G401.6 (cell line): ENCODE measurements around the gene TEDDM1.
"Not testable (repeated sequence)": the region's sequence is repeated elsewhere in the genome, so short reads cannot be mapped to it uniquely, and the experiment has no call there.

ENCODE experiments used
- FAIRE-seq: peaks from 2 replicates; lab custom pipeline; 2012; peaks lifted over from hg19 to GRCh38; lab: Jason Lieb, UNC

The TEDDM1 gene

GRCh38 chr1:182380199-182380598, 20.3 kb downstream of the TEDDM1 start:
- FAIRE-seq, result no peak

GRCh38 chr1:182379781-182380180, 20.7 kb downstream of the TEDDM1 start:
- FAIRE-seq, result not testable (repeated sequence)

GRCh38 chr1:182376936-182377574, 23.4 kb downstream of the TEDDM1 start:
- FAIRE-seq, result no peak

GRCh38 chr1:182374101-182374834, 26.2 kb downstream of the TEDDM1 start:
- FAIRE-seq, result no peak

GRCh38 chr1:182370532-182370931, 29.9 kb downstream of the TEDDM1 start:
- FAIRE-seq, result no peak

- no peak for FAIRE-seq
Measured at GRCh38 chr1:182368903-182369302, 31.6 kb downstream of the TEDDM1 start.

- no peak for FAIRE-seq
Measured at GRCh38 chr1:182368358-182368757, 32.1 kb downstream of the TEDDM1 start.

- no peak for FAIRE-seq
Measured at GRCh38 chr1:182367926-182368325, 32.5 kb downstream of the TEDDM1 start.

- no peak for FAIRE-seq
Measured at GRCh38 chr1:182366596-182366995, 33.9 kb downstream of the TEDDM1 start.

- FAIRE-seq, result no peak
Measured at GRCh38 chr1:182359645-182360044, 40.8 kb downstream of the TEDDM1 start.

- FAIRE-seq, result no peak
Measured at GRCh38 chr1:182357913-182358312, 42.6 kb downstream of the TEDDM1 start.

GRCh38 chr1:182357171-182357570, 43.3 kb downstream of the TEDDM1 start:
- no peak for FAIRE-seq

- FAIRE-seq, result no peak
Measured at GRCh38 chr1:182355723-182356098, 44.8 kb downstream of the TEDDM1 start.

GRCh38 chr1:182351790-182352364, 48.6 kb downstream of the TEDDM1 start:
- FAIRE-seq, result no peak

GRCh38 chr1:182350839-182351238, 49.6 kb downstream of the TEDDM1 start:
- FAIRE-seq, result no peak

GRCh38 chr1:182348961-182349747, 51.3 kb downstream of the TEDDM1 start:
- FAIRE-seq, result no peak
